KOPT-K1 (cell line): ENCODE results near the gene GRAMD4.

Experiments
- H3K27ac ChIP-seq: fragments of 200-600 bp; sonication (generic); 2 replicates; pipeline ENCODE4 v1.5.1; 2016; ENCODE audit warnings: antibody characterized with exemption, mild to moderate bottlenecking, low read depth, low read length; ENCODE audit not compliant: poor library complexity, severe bottlenecking
- H3K36me3 ChIP-seq: fragments of 200-600 bp; sonication (generic); 2 replicates; pipeline ENCODE4 v1.5.1; 2017; ENCODE audit warnings: antibody characterized with exemption, mild to moderate bottlenecking, low read length, moderate library complexity; ENCODE audit not compliant: insufficient read depth
- H3K9me3 ChIP-seq: fragments of 200-600 bp; sonication (generic); 2 replicates; pipeline ENCODE4 v1.5.1; 2017; ENCODE audit warnings: antibody characterized with exemption, low read length, mild to moderate bottlenecking; ENCODE audit not compliant: insufficient read depth, poor library complexity, severe bottlenecking

GRAMD4 gene

DNA sequence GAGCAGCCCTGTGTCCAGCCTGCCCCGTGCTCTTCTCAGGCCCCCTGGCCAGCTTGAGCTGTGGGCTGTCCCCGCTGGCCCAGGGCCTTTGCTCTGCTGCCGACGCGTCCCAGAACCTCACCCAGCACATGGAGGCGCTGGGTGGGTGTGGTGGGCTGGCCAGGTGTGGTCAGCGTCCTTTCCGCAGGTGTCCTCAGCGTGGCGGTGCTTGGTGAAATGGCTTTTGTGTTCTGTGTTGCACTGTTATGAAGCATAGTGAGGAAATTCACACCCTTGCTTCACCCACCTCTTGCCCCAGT, 37.4 kb downstream of the GRAMD4 start:
- Histone ChIP-seq H3K27ac (no peak overlapping the region), H3K36me3 (peaks cover 26% of the 10 kb centered on the region), H3K9me3 (no peaks in the 10 kb centered on the region)

DNA sequence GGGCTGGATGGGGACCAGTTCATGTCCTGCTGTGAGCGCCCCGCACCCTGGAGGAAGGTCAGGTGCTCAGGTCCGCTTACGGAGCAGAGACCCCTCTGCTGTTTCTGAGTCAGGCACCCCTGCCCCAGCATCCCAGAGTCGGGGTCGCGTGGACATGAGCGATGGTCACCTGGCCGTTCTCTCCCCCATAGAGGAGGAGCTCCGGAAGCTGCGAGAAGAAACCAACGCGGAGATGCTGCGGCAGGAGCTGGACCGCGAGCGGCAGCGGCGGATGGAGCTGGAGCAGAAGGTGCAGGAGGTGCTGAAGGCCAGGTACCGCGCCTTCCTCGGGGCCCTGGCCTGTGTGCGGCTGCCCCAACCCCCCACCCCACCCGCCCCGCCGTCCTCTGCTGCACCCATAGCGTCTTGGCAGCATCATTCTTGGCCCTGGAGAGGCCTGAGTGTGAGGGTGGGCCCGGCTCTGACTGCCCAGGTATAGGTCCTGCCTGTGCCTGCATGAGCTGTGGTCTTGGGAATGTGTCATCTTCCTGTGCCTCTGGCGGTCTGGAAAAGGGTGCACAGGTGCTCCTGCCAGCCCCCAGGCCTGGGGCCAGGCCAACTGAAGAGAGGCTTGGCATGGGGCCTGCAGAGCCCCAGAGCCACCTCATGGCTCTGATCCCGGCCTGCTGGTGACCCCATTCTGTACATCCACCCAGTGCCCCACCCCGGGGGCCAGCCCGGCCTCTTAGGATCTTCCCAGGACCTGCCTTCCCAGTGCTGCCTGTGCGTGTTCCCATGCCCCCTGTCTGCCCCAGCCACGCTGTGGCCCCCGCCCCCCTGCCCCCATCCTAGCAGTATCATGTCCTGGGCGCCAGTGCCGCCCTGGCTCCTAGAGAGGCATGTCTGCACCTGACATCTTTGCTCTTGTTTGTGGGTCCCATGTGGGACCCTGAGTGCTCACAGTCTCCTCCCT, 38.1 kb downstream of the GRAMD4 start:
- H3K27ac ChIP-seq, result no peak overlapping the region
- H3K9me3 ChIP-seq, result no peaks in the 10 kb centered on the region
- H3K36me3 ChIP-seq, result peaks cover 32% of the 10 kb centered on the region

DNA sequence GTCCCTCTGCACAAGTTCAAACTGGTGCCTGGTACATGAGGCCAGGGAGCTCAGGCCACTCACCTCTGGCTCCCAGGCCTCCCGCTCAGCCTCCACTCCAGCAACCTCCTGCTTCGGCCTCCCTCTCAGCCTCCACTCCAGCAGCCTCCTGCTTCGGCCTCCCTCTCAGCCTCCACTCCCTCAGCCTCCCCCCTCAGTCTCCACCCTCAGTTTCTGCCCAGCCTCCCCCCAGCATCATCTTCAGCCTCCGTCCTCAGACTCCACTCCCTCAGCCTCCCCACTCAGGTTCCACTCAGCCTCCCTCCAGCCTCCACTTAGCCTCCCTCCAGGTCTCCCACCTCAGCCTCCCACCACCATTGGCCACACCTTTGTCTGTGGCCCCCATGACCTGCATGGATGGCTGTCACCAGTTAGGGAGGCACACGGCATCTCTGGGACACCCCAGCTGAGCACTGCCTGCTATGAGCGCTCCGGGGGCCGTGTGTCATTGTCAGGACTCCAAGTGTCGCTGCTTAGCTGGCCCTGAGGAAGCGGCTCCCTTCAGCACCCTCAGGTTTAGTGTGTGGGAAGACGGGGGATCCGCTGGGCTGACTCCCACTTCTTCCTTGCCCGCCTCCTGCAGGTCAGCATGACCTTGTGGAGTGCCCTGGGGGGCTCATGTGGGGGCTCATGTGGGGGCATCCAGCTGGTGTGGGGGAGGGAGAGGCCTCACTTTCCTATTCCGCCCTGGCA, 39.0 kb downstream of the GRAMD4 start:
- Histone ChIP-seq H3K9me3 (no peaks in the 10 kb centered on the region), H3K27ac (no peak overlapping the region), H3K36me3 (peaks cover 42% of the 10 kb centered on the region)

DNA sequence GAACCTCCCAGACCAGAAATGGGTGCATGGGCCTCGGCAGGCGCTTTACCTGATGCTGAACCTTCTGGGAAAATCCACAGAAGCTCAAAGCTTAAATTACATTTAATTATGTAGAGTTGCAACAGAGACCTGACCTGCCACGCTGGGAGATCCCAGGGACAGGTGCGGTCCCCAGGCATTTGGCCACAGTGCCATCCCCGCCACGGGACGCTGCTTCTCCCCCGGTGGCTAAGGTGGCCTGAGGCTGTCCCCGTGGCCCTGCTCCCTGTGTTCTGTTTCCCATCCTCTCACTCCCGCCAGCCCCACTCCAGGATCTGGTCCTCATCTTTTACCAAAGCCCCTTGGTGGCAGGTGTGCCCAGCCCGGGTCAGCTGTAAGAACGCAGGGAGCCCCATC, 39.6 kb downstream of the GRAMD4 start:
- Histone ChIP-seq H3K27ac (peak overlapping the region; percentile 19), H3K36me3 (peaks cover 48% of the 10 kb centered on the region), H3K9me3 (no peaks in the 10 kb centered on the region)

DNA sequence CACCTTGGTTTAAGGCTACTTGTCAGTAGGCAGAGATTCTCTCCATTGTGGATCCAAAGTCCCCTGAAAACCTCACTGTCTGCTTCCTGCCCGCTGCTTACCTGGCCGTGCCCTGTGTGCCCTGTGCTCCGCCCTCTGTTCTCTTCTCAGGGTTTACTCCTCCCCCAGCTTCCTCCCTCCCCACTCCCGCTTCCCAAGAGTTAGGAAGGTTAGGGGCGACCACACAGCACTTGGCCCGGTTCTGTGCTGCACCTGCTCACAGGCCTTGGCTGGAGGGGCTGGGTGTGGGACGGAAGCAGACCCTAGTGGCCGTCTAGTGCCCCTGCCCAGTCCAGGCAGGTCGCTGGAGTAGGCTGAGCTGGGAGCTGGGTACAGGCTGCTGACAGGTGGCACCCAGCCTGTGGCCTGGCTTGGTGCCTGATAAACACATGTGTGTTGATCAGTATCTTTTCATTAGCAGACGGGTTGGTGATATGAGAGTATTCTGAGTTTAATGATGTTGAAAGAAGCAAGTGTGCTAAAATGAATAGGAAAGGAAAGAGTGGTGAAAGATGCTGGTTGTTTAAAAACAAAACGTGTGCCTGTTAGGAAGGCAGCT, 40.5 kb downstream of the GRAMD4 start:
- H3K27ac ChIP-seq, result peak overlapping the region; percentile 19
- H3K36me3 ChIP-seq, result peaks cover 57% of the 10 kb centered on the region
- no peaks in the 10 kb centered on the region for H3K9me3 ChIP-seq

DNA sequence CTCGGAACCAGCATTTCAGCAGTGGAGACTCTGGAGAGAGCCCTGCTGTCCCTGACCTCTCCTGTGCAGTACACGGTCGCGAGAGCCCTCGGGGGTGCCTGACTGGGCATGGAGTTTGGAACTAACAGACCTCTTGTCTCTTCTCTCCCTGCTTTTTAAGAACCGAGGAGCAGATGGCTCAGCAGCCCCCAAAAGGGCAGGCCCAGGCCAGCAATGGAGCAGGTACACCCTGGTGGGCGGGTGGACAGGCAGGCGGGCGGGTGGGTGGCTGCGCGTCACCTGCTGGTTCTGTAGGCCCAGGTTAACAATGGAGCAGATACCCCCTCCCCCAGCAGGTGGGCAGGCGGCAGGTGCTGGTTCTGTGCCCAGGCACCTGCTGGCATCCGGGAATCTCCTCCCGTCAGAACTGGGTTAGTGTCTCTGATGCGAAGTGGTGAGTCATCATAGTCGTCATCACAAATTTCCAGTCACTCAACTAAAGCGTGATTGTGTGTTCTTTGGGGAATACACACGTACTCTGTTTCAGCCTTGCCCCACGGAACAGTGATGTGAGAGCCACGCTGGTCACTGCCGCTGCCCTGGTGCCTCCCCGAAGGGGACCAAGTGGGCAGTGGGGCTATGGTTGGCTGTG, 41.1 kb downstream of the GRAMD4 start:
- Histone ChIP-seq H3K36me3 (peaks cover 60% of the 10 kb centered on the region), H3K9me3 (no peaks in the 10 kb centered on the region), H3K27ac (peak overlapping the region; percentile 19)

DNA sequence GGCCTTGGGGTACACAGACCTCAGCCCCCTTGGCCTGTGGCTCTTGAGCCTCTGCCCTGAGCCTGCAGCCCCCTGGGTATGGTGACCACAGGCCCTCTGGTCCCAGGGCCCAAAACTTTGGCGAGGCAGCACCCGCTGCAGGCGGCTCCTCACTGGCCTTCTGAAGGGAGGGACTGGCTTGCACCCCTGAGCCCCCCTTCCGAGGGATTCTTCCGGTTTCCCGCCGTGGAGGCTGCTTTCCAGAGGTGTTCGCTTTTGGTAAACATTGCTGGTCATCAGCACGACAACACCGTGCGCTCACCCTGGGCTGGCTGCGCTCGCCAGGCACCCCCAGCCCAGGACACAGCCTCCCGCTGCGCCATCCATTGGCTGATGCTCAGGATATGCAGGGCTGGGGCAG, 42.0 kb downstream of the GRAMD4 start:
- Histone ChIP-seq H3K36me3 (peaks cover 67% of the 10 kb centered on the region), H3K27ac (no peak overlapping the region)

DNA sequence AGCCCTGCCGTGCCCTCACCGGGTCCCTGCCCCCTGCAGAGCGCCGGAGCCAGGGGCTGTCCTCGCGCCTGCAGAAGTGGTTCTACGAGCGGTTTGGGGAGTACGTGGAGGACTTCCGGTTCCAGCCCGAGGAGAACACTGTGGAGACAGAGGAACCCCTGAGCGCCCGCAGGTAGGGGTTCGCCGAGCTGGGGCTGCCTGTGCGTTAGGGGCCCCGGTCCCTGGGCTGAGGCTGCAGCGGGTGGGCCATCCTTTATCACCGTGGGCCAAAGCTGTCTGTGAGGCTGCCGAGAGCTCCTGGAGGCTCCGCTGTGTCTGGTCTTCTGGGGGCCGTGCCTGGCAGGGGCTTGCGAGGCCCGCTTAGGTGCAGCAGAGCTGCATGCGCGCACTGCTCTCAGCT, 42.8 kb downstream of the GRAMD4 start:
- H3K9me3 ChIP-seq, result no peaks in the 10 kb centered on the region
- H3K36me3 ChIP-seq, result peaks cover 75% of the 10 kb centered on the region
- H3K27ac ChIP-seq, result no peak overlapping the region

More for the DNA sequence above, 42.0 kb downstream of the GRAMD4 start:
- H3K9me3 ChIP-seq, result no peaks in the 10 kb centered on the region

DNA sequence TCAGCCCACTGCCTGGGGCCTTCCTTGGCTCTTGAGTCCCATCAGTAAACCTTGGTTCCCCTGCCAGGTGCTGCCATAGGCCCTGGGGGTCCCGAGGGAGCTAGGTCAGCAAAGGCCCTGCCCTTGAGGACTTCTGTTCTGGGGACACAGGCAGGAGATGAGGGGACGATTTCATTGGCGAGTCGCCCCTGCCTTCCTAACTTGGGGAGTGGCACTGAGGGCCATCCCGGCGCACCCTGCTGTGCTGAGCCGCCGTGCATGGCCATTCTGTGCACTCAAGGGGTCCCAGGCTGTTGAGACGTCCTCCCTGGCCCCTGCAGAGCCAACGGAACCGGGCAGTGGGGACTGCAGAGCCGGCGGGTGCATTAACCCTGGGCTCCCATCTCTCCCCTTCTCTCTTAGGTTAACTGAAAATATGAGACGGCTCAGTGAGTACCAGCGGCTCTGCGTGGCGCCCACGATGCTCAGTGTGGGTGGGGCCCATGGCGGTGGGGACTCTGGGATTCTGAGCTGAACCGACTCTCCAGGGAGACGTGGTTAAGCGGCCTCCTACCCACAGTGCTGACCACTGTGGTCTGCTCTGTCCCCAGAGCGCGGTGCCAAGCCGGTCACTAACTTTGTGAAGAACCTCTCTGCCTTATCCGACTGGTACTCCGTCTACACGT, 43.4 kb downstream of the GRAMD4 start:
- peaks cover 81% of the 10 kb centered on the region for H3K36me3 ChIP-seq
- no peak overlapping the region for H3K27ac ChIP-seq
- no peaks in the 10 kb centered on the region for H3K9me3 ChIP-seq

DNA sequence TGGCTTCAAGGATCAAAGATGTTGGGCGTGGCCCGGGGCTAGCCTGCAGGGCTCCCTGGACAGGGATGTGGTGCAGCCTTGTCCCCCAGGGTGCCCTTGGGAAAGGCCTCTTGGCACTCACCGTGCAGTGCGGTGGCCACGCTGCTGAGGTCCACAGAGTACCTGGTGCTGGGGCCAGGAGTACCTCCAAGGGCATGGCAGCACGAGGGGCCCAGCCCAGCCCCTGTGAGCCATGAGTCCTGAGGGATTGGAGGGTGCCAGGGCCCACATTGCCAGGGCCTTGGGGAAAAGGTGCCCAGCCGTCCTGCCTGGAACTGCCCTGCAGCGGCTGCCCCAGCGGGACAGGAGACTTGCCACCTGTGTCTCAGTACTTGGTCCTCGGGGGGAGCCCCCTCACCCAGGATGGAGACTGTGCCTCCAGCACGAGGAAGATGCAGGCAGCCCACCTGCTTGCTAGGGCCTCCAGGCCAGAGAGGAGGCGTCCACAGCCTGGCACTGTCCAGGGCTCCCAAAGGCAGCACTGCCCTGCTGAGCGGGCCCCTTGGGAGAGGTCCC, 44.2 kb downstream of the GRAMD4 start:
- peaks cover 83% of the 10 kb centered on the region for H3K36me3 ChIP-seq
- H3K9me3 ChIP-seq, result no peaks in the 10 kb centered on the region
- H3K27ac ChIP-seq, result no peak overlapping the region

DNA sequence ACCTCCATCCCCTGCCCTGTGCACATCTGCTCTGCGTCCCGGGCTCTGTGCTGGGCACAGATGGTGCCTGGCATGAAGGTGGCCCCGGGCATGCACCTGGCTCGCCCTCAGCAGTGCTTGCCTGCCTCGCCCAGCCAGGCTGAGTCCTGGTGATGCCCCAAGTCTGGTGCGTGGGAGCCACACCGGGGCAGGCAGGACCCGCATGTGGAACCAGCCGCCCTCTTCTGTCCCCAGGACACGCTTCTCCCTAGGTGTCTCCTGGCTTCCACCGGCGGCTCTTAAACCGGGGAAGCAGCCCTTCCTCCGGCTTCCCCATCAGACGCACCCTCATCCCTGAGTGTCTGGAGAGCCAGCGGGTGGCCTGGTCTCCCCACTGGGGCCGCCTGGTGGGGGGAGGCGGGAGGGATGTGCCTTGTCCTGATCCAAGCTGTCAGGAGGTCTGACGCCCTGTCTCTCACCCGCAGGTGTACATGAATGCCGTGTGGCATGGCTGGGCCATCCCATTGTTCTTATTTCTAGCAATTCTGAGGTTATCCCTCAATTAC, 45.0 kb downstream of the GRAMD4 start:
- Histone ChIP-seq H3K9me3 (no peaks in the 10 kb centered on the region), H3K36me3 (peaks cover 91% of the 10 kb centered on the region), H3K27ac (no peak overlapping the region)

DNA sequence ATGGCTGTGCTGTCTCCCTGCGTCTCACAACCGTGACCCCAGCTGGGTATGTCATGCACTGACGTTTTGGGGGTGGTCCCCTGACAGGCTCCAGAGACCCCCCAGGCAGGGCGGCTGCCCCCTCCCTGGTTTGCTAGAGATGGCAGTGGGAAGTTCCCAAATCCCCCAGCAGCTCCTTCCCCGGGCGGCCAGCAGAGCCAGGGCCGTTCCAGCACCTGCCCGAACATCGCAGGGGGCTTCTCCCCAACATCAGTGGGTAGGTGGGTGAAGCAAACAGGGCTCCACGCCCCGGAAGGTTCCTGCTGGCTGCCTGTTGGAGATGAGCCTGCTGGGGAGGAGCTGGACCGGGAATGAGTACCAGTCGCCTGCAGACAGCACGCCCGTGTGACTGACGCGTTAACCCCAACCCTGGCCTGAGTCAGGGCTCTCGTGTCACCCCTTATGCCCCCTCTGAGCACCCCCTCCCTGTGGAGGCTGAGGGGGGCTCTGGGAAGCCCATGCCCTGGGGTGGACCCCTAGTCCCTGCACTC, 45.6 kb downstream of the GRAMD4 start:
- Histone ChIP-seq H3K36me3 (peaks cover 97% of the 10 kb centered on the region), H3K9me3 (no peaks in the 10 kb centered on the region), H3K27ac (no peak overlapping the region)

DNA sequence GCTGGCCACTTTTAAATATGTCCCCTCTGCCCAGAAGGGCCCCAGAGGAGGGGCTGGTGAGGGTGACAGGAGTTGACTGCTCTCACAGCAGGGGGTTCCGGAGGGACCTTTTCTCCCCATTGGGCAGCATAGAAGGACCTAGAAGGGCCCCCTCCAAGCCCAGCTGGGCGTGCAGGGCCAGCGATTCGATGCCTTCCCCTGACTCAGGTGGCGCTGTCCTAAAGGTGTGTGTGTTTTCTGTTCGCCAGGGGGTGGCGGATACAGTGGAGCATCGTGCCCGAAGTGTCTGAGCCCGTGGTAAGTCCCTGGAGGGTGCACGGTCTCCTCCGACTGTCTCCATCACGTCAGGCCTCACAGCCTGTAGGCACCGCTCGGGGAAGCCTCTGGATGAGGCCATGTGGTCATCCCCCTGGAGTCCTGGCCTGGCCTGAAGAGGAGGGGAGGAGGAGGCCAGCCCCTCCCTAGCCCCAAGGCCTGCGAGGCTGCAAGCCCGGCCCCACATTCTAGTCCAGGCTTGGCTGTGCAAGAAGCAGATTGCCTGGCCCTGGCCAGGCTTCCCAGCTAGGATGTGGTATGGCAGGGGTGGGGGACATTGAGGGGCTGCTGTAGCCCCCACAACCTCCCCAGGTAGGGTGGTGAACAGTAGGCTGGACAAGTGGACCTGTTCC, 46.5 kb downstream of the GRAMD4 start:
- Histone ChIP-seq H3K9me3 (no peaks in the 10 kb centered on the region), H3K36me3 (peaks cover 96% of the 10 kb centered on the region), H3K27ac (no peak overlapping the region)

DNA sequence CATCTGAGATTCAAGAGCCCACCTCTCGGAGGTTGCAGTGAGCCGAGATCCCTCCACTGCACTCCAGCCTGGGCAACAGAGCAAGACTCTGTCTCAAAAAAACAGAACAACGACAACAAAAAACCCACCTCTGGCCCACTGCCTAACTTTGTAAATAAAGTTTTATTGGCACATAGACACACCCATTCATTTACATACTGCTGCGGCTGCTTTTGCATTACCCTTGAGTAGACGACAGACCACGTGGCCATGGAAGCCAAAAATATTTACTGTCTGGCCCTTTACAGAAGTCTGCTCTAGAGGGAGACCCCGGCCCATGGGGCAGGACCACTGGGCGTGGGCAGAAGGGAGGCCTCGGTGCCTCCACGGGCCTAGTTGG, 47.0 kb downstream of the GRAMD4 start:
- peaks cover 90% of the 10 kb centered on the region for H3K36me3 ChIP-seq
- no peak overlapping the region for H3K27ac ChIP-seq
- H3K9me3 ChIP-seq, result no peaks in the 10 kb centered on the region
